Subcutaneous adipose tissue (tissue), 4 donors: ENCODE data around the gene CLDN10. TPM values are rescaled to one million over a fixed set of nuclear protein-coding genes. Genes with fewer than 3 reads are reported as not detected.

Experiments
- CTCF ChIP-seq: fragments of 450-650 bp; IDR thresholded peaks from one replicate; pipeline ENCODE4 v1.5.1; 2016; ENCODE audit warnings: low read depth, mild to moderate bottlenecking, control low read depth, antibody characterized with exemption, moderate library complexity
- total RNA-seq, 4 donors: library from RNA; depleted of rRNA; stranded (reverse); fragments of >200 nt; gene quantifications; one replicate each; pipeline ENCODE4 v1.1.0, GENCODE V29; 2016

The CLDN10 gene
- total RNA-seq, 4 donors from 2014 or later: 0.75 TPM; not detected in 3

GRCh38 chr13:95510950-95511349 lies 41.6 kb upstream of the CLDN10 start:
- TF ChIP-seq CTCF: no peak

DNA sequence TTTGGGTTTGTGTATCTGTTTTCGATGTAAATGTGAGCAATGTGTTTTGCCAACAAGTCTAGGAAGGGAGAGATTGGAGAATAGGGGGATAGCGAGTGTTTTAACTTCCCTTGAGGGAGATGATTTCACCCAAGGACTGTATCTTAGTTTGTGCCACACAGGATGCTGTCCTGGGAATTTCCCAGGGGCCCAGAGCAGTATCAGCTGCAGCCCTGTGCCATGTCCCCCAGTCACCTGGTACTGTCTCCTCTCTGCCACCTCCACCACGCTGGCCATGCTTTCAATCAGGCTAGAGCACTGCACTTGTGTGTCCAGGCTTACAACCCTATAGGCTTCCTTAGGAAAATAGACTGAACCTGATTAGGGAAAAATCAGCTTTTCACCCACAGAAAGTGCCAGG lies 40.1 kb upstream of the CLDN10 start:
- TF ChIP-seq CTCF: no peak

DNA sequence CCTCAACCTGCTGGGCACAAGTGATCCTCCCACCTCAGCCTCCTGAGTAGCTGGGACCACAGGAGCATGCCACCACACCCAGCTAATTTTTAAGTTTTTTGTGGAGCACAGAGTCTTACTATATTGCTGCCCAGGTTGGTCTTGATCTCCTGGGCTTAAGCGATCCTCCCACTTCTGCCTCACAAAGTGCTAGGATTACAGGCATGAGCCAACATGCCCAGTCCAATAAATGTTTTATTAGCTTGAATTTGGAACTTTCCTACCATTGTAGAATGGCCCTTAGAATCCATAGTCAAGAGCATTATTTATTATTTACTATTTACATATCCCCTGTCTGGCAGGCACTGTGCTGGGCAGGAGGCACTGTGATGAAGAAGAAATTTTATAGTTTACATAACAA lies 39.6 kb upstream of the CLDN10 start:
- no peak for TF ChIP-seq CTCF

DNA sequence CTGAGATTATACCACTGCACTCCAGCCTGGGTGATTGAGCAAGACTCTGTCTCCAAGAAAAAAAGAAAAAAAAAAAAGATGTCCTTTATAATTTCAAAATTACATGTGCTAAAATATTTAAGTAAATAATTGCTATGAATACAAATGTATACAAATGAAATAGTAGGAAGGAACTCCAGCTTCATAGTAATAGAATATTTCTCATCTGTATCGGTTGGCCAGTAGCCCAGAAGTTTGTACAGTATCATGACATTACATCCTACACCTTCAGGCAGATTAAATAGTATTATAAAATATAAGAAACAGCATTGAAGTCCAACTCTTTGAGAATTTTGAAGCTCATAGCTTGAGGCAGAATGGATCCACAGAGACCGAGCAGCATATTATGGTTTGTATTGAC lies 36.5 kb upstream of the CLDN10 start:
- no peak for TF ChIP-seq CTCF

DNA sequence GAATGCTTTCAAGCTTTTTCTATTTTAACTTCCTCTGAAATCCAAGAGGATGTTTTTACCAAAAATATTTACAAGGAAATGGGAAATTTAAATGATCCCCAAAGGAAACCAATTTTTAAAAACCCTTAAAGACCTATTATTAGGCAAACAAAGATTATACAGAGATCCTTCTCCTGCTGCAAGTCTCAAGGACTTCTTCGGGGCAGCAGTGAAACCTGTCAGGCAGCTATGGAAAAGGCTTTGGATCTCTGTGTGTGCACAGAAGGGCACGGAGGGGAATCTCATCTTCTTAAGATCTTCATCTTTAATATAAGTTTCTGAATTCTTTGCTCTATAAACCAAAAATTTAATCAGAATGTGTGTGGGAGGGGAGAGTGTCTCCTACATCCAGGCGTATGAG lies 36.0 kb upstream of the CLDN10 start:
- no peak for TF ChIP-seq CTCF

DNA sequence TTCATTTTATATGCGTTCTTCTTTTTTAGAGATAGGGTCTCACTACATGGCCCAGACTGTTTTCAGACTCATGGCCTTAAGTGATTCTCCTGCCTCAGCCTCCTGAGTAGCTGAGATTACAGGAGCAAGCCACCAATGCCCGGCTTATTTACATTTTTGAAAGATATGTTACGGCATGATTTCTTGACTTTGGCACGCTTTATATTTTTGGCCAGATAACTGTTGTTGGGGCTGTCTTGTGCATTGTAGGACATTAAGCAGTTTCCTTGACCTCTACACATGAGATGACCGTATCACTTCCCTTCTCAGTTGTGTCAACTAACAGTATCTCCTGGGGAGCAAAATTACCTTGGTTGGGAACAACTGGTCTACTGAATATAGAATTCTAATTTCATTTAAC lies 28.9 kb upstream of the CLDN10 start:
- TF ChIP-seq CTCF: no peak

DNA sequence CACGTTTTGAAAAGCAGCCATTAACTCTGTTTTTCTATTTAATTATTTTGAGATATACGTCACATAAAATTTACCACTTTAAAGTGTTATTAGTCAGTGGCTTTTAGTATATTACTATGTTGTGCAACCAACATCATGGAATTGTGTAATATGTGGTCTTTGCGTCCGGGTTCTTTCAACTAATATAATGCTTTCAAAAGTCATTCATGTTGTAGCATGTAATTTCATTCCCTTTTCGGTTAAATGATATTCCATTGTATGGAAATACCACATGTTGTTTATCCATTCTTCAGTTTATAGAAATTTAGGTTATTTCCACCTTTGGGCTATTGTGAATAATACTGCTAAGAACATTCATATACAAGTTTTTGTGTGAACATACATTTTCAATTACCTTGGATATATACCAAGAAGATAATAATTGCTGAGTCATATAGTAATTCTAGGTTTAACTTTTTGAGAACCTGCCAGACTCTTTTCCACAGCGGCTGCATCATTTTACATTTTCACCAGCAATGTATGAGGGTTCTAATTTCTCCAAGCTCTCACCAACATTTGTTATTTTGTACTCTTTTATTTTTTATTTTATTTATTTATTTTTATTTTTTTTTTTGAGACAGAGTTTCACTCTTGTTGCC lies 28.1 kb upstream of the CLDN10 start:
- TF ChIP-seq CTCF: no peak

DNA sequence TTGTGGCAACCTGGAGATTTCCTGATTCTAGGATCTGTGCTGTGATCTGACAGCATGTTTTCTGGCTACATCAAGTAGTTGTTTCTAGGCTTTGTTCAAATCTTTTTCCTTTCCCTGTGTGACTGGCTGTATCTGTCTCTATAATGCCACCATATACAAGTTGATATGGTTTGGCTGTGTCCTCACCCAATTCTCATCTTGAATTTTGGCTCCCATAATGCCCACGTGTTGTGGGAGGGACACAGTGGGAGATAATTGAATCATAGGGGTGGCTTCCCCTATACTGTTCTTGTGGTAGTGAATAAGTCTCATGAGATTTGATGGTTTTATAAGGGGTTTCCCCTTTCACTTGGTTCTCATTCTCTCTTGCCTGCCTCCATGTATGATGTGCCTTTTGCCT lies 24.6 kb upstream of the CLDN10 start:
- TF ChIP-seq CTCF: no peak
